Fibroblast of skin of right quadriceps (primary cell): ENCODE results near the gene ZMIZ1.
A peak's percentile ranks its signal among the peaks of the same experiment; 100 is the strongest.
"Not testable (repeated sequence)": the region's sequence is repeated elsewhere in the genome, so short reads cannot be mapped to it uniquely, and the experiment has no call there.

Source experiments
- DNase-seq: peaks from one replicate; pipeline ENCODE4 v3.0.0-alpha.2; 2013

ZMIZ1 gene

GRCh38 chr10:79274279-79275104 lies 205.7 kb downstream of the ZMIZ1 start:
- no peak for DNase-seq

GRCh38 chr10:79275105-79275430 lies 206.3 kb downstream of the ZMIZ1 start:
- no peak for DNase-seq

GRCh38 chr10:79275431-79275851 lies 206.7 kb downstream of the ZMIZ1 start:
- no peak for DNase-seq

GRCh38 chr10:79277579-79278269 lies 209.0 kb downstream of the ZMIZ1 start:
- DNase-seq, result no peak

GRCh38 chr10:79279047-79279446 lies 210.3 kb downstream of the ZMIZ1 start:
- DNase-seq, result not testable (repeated sequence)

GRCh38 chr10:79280956-79281355 lies 212.2 kb downstream of the ZMIZ1 start:
- DNase-seq, result no peak

GRCh38 chr10:79282388-79282787 lies 213.6 kb downstream of the ZMIZ1 start:
- DNase-seq, result no peak

- no peak for DNase-seq
These were observed 214.8 kb downstream of the ZMIZ1 start for GRCh38 chr10:79283616-79284015.

- DNase-seq, result no peak
These were observed 215.5 kb downstream of the ZMIZ1 start for GRCh38 chr10:79284158-79284871.

- DNase-seq, result no peak
These were observed 216.8 kb downstream of the ZMIZ1 start for GRCh38 chr10:79285315-79286197.

- peak; percentile 37 for DNase-seq
These were observed 217.7 kb downstream of the ZMIZ1 start for GRCh38 chr10:79286318-79286951.

- no peak for DNase-seq
These were observed 219.4 kb downstream of the ZMIZ1 start for GRCh38 chr10:79287973-79288723.

GRCh38 chr10:79289801-79290200 lies 221.0 kb downstream of the ZMIZ1 start:
- DNase-seq, result no peak

GRCh38 chr10:79292026-79292766 lies 223.4 kb downstream of the ZMIZ1 start:
- DNase-seq, result no peak

GRCh38 chr10:79292891-79293746 lies 224.4 kb downstream of the ZMIZ1 start:
- DNase-seq, result no peak

GRCh38 chr10:79293841-79294581 lies 225.2 kb downstream of the ZMIZ1 start:
- DNase-seq, result peak; percentile 39

GRCh38 chr10:79295563-79295962 lies 226.8 kb downstream of the ZMIZ1 start:
- no peak for DNase-seq

- DNase-seq, result no peak
These were observed 227.7 kb downstream of the ZMIZ1 start for GRCh38 chr10:79296431-79296830.
